ENCODE results near the gene UBE2J2.

The UBE2J2 gene

DNA sequence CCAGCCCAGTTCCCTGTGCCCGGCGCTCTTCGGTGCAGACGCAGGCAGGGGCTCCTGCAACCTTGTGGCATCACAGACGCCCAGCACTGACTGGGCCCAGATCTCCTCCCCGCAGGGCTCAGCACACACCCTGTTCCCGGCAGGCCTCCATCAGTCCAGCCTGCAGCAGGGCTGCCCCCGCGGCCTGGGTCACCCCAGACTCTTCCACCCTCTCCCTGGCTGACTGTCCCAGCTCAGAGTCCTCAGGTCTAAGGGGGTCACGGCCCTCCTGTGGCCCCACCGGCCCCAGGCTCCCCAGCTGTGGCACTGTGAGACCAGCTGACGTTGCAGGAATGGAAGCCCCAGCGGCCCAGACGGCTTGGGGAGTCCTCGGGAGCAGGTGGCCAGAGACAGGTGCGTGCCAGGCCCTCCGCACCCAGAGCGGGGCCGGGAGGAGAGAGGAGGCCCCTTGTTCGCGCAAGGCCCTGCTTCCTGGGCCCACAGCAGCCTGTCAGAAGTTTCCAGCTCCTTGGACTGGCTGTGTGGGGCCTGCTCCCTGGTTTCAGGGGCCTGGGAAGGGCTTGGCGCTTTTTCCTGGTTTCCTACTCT is 37.4 kb downstream of the UBE2J2 start:
- H3K4me3 ChIP-seq (ENCODE audit: low read depth, low read length): no peak overlapping the region
- TF ChIP-seq, protein P1, sequence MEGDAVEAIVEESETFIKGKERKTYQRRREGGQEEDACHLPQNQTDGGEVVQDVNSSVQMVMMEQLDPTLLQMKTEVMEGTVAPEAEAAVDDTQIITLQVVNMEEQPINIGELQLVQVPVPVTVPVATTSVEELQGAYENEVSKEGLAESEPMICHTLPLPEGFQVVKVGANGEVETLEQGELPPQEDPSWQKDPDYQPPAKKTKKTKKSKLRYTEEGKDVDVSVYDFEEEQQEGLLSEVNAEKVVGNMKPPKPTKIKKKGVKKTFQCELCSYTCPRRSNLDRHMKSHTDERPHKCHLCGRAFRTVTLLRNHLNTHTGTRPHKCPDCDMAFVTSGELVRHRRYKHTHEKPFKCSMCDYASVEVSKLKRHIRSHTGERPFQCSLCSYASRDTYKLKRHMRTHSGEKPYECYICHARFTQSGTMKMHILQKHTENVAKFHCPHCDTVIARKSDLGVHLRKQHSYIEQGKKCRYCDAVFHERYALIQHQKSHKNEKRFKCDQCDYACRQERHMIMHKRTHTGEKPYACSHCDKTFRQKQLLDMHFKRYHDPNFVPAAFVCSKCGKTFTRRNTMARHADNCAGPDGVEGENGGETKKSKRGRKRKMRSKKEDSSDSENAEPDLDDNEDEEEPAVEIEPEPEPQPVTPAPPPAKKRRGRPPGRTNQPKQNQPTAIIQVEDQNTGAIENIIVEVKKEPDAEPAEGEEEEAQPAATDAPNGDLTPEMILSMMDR (IDR thresholded peaks at IDR 0.05; ENCODE audit: low read depth, low read length): no peak

DNA sequence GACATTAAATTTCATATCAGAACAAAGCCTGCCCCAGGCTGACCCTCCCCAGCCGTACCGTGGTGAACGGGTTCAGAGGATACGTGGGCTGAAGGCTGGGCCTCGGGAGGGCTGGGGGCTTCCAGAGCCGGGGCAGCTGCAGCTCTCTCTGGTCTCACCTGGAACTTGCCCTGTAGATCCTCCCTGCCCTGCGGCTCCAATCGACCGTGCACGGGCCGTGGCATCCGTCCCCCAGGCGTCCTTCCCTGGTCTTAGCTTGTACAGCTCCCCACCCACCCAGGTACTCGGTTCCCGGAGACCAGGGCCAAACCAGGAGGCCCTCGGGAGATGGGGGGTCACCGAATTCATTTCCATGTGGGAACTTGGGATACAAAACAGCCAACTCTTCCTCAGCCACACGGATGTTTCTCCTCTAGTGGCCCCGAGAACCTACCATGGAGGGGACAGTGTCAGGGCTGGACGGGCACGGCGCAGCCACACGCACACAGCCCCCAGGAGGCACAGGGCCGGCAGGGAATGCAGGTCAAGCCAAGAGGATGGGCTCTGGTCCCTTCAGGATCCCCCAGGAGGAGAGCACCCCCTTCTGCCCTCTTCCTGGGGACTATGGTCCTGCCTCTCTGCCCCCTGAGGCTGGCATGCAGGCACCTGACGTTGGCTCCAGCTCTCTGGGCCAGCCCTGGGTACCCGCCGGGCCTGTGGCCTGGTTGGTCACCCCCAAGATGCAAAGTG is 38.5 kb downstream of the UBE2J2 start:
- no peak overlapping the region for H3K4me3 ChIP-seq (ENCODE audit: low read depth, low read length)
- TF ChIP-seq, protein P1 (IDR thresholded peaks at IDR 0.05; ENCODE audit: low read depth, low read length): no peak

GRCh38 chr1:1234180-1234808 is 39.4 kb downstream of the UBE2J2 start:
- H3K4me3 ChIP-seq (ENCODE audit: low read depth, low read length): no peak overlapping the region
- TF ChIP-seq, protein P1 (IDR thresholded peaks at IDR 0.05; ENCODE audit: low read depth, low read length): no peak

GRCh38 chr1:1233567-1233892 is 40.1 kb downstream of the UBE2J2 start:
- TF ChIP-seq, protein P1 (IDR thresholded peaks at IDR 0.05; ENCODE audit: low read depth, low read length): no peak
- H3K4me3 ChIP-seq (ENCODE audit: low read depth, low read length): no peak overlapping the region

- H3K4me3 ChIP-seq (ENCODE audit: low read depth, low read length): no peak overlapping the region
- TF ChIP-seq, protein P1 (IDR thresholded peaks at IDR 0.05; ENCODE audit: low read depth, low read length): no peak
Measured at GRCh38 chr1:1232796-1233566, 40.7 kb downstream of the UBE2J2 start.

DNA sequence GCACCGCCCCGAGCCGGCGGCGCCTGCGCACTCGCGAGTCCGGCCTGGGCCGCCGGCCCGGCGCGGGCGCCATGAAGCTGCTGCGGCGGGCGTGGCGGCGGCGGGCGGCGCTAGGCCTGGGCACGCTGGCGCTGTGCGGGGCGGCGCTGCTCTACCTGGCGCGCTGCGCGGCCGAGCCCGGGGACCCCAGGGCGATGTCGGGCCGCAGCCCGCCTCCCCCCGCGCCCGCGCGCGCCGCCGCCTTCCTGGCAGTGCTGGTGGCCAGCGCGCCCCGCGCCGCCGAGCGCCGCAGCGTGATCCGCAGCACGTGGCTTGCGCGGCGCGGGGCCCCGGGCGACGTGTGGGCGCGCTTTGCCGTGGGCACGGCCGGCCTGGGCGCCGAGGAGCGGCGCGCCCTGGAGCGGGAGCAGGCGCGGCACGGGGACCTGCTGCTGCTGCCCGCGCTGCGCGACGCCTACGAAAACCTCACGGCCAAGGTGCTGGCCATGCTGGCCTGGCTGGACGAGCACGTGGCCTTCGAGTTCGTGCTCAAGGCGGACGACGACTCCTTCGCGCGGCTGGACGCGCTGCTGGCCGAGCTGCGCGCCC is 41.4 kb downstream of the UBE2J2 start, which contains the start of gene B3GALT6:
TSS of gene B3GALT6 (plus strand) at position 30 of the 588 bp plus-strand sequence. CDS start at position 72, 42 bp downstream.
- peak within 1 kb of the TSS; percentile 88 for H3K4me3 ChIP-seq (ENCODE audit: low read depth, low read length)
- TF ChIP-seq, protein P1 (IDR thresholded peaks at IDR 0.05; ENCODE audit: low read depth, low read length): no peak

All from WI38 (cell line).